Stimulated activated CD8-positive, alpha-beta memory T cell treated with anti-CD3 and anti-CD28 coated beads, Interleukin-7, amount 100 ng/mL, for 1 hour (primary cell): Measurements from ENCODE around the gene OR10S1.
"Not testable (repeated sequence)": the region's sequence is repeated elsewhere in the genome, so short reads cannot be mapped to it uniquely, and the experiment has no call there.

Experiments
- DNase-seq, 2 donors: peaks; one replicate each; pipeline ENCODE4 v3.0.0-alpha.2; 2020; ENCODE audit warnings: low read depth in 2 of 2

OR10S1 gene, protein sequence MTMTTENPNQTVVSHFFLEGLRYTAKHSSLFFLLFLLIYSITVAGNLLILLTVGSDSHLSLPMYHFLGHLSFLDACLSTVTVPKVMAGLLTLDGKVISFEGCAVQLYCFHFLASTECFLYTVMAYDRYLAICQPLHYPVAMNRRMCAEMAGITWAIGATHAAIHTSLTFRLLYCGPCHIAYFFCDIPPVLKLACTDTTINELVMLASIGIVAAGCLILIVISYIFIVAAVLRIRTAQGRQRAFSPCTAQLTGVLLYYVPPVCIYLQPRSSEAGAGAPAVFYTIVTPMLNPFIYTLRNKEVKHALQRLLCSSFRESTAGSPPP

GRCh38 chr11:123977731-123978347 lies at the start of gene OR10S1:
Gene OR10S1 (minus strand): TSS chr11:123977781. CDS start chr11:123977664, 117 bp downstream.
- DNase-seq: no peak

DNA sequence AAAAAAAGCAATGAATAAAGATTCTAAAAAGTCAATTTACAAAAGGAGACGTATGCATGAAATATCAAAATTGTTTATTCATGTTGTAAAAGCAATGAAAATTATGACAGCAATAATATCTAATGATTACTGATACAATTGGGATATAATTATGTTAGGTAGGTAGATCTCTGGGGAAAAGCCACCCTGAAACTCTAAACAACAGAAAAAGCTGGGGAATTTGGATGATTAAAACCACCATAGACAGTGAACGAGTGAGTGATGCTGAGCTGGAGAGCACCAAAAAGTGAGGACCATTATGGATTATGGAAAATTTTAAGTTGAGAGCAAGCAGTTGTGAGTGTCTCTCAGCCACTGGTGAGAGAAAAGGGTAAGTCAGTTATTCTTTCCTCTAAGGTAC lies 48.9 kb upstream of the OR10S1 start, which contains the start of gene OR10G8:
TSS of gene OR10G8 (plus strand) at position 301 of the 400 bp plus-strand sequence. CDS start 2,825 bp downstream, outside the sequence.
- DNase-seq: no peak

- not testable (repeated sequence) for DNase-seq
These were observed 38.3 kb upstream of the OR10S1 start for GRCh38 chr11:124015837-124016236.

DNA sequence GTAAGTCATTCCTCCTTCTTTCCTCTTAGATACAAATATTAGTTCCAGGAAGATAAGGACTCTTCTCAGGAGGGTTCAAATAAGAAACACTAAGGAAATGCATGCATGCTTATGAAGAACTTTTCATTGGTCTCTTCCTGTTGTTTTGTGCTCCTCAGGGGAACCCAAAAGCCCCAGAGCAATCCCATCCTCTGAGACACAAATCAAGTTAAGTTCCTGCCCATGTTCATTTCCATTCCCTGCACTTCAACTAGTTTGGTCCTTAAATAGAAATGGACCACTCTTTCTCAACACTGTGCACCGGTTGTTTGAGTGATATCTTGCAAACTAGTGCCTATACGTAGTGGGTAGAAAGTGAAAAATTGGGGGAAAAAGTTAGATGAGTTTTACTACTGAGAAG lies 35.1 kb upstream of the OR10S1 start, which contains the start of gene OR10G4:
TSS of gene OR10G4 (plus strand) at position 301 of the 400 bp plus-strand sequence. CDS start 2,578 bp downstream, outside the sequence.
- no peak for DNase-seq

DNA sequence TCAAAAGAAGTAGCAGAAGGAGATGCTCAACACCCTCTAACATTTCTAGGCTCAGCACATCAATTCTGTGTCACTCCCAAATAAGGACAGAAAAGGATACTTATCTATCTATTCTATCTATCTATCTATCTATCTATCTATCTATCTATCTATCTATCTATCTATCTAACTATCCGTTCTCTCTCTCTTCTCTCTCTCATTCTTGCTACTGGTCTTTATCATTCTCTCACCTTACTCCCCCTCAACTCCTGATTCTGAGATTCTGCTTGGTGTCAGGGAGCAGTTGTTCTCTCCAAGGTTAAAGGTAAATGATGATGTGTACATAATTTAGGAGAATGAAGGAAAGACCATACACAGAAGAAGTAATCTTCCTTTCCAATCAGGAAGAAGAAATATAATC lies 17.5 kb upstream of the OR10S1 start, which contains the start of gene OR10G6:
TSS of gene OR10G6 (minus strand) at position 43 of the 400 bp plus-strand sequence. CDS start at position 43, 0 bp downstream.
- DNase-seq: no peak

GRCh38 chr11:123979311-123979710 lies 1.7 kb upstream of the OR10S1 start:
- DNase-seq: no peak

- DNase-seq: no peak
These were observed 616 bp downstream of the OR10S1 start for GRCh38 chr11:123976770-123977560.

DNA sequence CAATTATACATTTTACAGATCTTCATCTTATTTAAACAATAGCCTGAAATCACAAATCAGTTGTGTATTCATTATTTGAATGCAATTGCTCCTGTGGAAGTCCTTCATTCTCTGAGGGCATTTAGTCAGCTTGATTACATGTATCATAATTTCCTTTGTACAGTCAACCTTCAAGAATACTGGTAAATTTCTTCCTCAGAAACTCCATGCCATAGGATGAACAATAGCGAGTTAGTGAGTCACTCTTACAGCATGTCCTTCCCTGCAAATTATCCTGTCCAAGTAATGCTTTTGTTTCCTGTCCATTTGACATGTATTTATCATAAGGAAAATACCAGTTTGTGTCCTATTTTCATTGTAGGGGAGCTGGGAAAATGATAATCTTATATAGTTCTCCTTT lies 3.8 kb downstream of the OR10S1 start:
- DNase-seq: no peak

DNA sequence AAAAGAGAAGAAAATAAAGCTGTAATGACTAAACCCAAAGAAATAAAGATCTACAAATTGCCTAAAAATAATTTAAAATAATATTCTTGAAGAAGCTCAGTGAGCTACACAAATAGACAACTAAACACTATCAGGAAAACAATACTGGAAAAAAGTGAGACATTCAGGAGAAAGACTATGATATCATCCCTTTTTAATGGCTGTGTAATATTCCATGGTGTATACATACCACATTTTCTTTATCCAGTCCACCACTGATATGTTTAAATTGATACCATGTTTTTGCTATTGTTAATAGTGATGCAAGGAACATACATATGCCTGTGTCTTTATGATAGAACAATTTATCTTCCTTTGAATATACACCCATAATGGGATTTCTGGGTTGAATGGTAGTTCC lies 20.8 kb downstream of the OR10S1 start:
- no peak for DNase-seq

- DNase-seq: no peak
These were observed 32.4 kb downstream of the OR10S1 start for GRCh38 chr11:123945132-123945531.

DNA sequence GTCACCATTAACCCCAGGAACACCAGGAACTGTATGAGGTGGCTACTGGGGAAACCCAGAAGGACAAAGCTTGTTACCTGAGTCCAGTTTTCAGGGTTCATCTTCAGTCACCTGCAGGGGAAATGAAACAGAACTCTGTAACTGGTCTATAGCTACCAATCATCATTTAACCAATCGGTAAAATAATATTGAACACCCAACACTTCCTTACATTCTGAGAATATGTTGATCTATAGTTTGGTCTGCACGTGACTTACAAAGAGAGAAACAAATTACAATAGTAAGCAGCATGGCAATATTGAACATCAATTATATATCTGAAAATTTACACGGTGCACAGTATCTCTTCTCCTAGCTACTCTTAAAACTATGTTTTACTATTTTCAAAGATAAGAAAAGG lies 33.8 kb downstream of the OR10S1 start, which contains the start of gene OR6T1:
TSS of gene OR6T1 (minus strand) at position 101 of the 400 bp plus-strand sequence. CDS start at position 101, 0 bp downstream.
- no peak for DNase-seq

GRCh38 chr11:123942413-123942812 lies 35.2 kb downstream of the OR10S1 start:
- DNase-seq: no peak

GRCh38 chr11:123939317-123939716 lies 38.3 kb downstream of the OR10S1 start, which contains the start of gene OR4D5:
Gene OR4D5 (plus strand): TSS chr11:123939617. CDS start chr11:123939617, 0 bp downstream.
- DNase-seq: no peak
